22Rv1 (cell line): ENCODE data around the gene PTCH2.

Source experiments
- ZFX ChIP-seq: fragments of 450-650 bp; IDR thresholded peaks from 2 replicates; pipeline ENCODE4 v1.6.1; 2017; ENCODE audit warnings: antibody characterized with exemption, borderline replicate concordance
- TF ChIP-seq, protein P1 (sequence below): fragments of 450-650 bp; IDR thresholded peaks from 2 replicates; pipeline ENCODE4 v1.5.1; 2017; ENCODE audit warnings: mild to moderate bottlenecking

DNA sequence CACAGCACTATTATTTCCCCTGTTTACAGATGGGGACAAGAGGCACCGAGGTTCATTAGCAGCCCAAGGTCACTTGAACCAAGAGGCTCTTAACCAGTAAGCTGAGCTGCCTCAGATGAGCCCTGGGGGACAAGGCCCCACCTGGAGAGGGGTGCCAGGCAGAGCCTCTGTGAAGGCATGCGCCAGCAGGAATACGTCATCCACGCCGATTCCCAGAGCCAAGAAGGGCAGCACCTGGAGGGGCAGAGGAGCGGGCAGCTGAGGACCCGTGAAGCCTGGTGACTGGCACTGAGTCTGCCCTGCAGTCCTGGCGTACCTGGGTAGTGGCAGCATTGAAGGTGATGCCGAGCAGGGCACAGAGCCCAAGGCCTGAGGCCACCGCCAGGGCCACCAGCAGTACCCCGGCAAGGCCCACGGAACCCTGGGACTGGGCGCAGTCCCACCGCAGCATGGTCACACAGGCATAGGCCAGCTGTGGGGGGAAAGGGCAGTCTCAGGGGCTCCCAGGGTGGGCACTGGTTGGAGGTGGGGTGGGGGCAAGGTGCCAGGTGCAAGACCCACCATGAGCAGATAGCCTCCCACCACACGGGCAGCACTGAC is 14.1 kb downstream of the PTCH2 start:
- TF ChIP-seq, protein P1, sequence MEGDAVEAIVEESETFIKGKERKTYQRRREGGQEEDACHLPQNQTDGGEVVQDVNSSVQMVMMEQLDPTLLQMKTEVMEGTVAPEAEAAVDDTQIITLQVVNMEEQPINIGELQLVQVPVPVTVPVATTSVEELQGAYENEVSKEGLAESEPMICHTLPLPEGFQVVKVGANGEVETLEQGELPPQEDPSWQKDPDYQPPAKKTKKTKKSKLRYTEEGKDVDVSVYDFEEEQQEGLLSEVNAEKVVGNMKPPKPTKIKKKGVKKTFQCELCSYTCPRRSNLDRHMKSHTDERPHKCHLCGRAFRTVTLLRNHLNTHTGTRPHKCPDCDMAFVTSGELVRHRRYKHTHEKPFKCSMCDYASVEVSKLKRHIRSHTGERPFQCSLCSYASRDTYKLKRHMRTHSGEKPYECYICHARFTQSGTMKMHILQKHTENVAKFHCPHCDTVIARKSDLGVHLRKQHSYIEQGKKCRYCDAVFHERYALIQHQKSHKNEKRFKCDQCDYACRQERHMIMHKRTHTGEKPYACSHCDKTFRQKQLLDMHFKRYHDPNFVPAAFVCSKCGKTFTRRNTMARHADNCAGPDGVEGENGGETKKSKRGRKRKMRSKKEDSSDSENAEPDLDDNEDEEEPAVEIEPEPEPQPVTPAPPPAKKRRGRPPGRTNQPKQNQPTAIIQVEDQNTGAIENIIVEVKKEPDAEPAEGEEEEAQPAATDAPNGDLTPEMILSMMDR = no peak
- TF ChIP-seq ZFX = no peak
